Measurements from ENCODE around the gene DDIAS.

DDIAS gene

DNA sequence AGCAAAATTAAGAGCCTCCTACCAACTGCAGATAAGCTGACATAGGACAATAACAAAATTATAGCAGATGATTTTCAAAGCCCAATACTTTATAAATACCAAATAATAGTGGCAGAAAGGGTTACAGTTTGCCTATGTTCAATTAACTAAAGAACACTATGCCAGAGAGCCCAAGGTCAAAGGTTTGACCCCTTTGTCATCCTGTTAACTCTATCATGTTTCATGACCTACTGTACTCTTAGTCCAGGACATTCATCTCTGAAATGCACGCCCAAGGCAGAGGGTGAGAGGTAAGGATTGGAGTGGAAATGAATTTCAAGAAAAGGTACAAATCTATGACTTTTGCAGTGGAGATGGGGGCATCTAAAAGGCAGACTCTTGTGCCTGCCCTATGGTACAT is 70.6 kb downstream of the DDIAS start:
- DNase-seq = no peak

- no peak for DNase-seq
These were observed 72.6 kb downstream of the DDIAS start for GRCh38 chr11:82974135-82974534.

DNA sequence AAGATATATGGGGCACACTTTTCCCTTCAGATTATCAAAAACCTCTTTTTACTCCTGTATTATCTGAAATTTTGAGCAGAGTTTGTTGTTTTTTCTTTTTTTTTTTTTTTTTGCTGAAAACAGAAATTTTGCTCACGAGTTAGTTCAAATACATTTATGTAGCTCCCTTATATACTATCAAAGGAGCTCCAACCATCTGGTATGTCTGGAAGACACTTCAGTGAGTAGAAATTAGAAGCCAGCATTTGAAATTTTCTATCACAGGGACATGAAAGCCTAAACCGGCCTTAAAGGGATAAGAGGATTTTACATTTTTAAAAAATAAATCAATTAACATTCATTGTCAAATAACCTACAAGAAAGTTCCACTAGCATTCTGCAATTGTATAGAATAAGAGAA is 73.3 kb downstream of the DDIAS start:
- no peak for DNase-seq

DNA sequence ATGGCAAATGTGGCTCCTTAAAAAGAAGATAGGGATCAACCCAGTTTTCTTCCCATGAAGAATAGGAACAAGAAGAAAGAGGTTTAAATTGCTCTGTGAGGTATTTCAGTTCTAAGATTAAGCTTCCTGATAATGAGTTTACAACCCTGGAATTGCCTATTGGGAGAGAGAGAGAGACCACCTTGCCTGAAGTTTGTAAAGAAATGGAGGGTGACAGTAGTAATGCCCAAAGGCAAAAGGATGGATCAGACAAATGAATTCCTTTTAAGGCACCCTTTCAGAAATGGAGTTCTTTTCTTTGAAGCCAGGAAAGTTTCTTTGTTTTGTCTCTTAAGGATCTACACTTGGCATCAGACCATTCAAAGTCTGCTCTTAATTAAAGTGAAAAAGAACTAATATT is 74.3 kb downstream of the DDIAS start:
- DNase-seq = no peak

DNA sequence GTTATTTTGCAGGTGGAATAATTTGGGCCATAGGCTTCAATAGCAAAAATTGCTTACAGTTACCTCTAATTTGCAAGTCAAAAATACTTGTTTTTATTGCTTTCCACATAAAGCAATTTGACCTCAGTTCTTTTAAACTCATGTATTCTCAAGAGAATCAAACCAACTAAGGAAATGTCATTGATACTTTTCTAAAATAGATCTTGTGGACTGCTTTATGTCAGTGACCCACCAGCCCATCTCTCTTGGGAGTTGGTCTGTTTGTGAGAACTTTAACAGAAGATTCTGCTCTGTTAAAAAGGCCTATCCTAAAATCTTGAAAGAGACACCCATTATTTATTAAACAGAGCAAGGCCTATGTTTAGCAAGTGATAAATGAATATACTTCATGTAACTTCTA is 75.2 kb downstream of the DDIAS start:
- DNase-seq = no peak

- DNase-seq = no peak
These were observed 77.0 kb downstream of the DDIAS start for GRCh38 chr11:82978422-82979099.

GRCh38 chr11:82979824-82980223 is 78.3 kb downstream of the DDIAS start:
- DNase-seq = no peak

- no peak for DNase-seq
These were observed 78.8 kb downstream of the DDIAS start for GRCh38 chr11:82980292-82980691.

DNA sequence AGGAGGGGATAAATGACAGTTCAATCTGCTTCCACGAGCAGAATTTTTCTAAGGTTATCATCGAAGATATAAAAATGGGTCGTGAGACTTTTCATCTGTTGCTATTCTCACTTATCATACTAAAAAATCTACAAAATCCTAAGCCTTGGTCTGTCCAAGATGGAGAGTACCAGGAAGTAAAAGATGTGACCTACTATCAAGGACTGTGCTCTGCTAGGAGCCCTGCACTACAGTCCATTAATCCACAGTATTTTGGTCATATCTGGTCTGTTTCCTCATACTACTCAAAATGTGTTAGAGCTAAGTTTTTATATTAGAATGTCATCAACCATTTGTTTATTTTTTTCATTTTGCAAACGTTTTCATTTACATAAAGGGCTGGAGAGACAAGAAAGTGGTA is 79.4 kb downstream of the DDIAS start:
- DNase-seq = no peak

DNA sequence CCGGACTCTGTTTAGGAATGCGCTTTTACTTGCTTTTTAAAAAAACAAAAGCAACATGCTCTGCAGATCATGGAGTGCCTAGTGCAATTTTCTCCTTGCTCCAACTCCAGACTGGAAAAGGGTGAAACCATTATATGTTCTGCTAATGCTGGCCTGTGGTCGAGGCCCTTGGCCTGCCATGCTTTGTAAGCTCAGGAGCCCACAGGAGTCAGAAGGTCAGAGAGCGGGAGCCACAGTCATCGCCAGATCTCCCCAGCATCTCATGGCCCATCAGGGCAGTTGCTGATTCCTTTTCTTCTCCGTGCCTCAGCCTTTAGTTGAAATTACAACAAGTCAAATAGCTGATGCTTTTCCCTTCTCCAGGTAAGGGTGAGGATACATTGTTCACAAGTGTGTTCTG is 80.3 kb downstream of the DDIAS start:
- DNase-seq = no peak
